BLaER1 (cell line): ENCODE measurements around the gene ACOX3.

Experiments used
- H3K27ac ChIP-seq: shearing (Covaris generic); formaldehyde crosslinking; 2 replicates; pipeline ENCODE4 v1.8.1; 2022
- H3K27me3 ChIP-seq: shearing (Covaris generic); formaldehyde crosslinking; 2 replicates; pipeline ENCODE4 v1.8.1; 2022
- H3K36me3 ChIP-seq: shearing (Covaris generic); formaldehyde crosslinking; 2 replicates; pipeline ENCODE4 v1.8.1; 2022
- H3K4me1 ChIP-seq: shearing (Covaris generic); formaldehyde crosslinking; 2 replicates; pipeline ENCODE4 v1.8.1; 2022
- H3K4me2 ChIP-seq: shearing (Covaris generic); formaldehyde crosslinking; 2 replicates; pipeline ENCODE4 v1.8.1; 2022
- H3K4me3 ChIP-seq: shearing (Covaris generic); formaldehyde crosslinking; 2 replicates; pipeline ENCODE4 v1.8.1; 2022
- H3K9ac ChIP-seq: shearing (Covaris generic); formaldehyde crosslinking; 2 replicates; pipeline ENCODE4 v1.8.1; 2022
- H3K9me3 ChIP-seq: shearing (Covaris generic); formaldehyde crosslinking; 2 replicates; pipeline ENCODE4 v1.8.1; 2022
- H4K20me1 ChIP-seq: shearing (Covaris generic); formaldehyde crosslinking; 2 replicates; pipeline ENCODE4 v1.8.1; 2022
- Cebpa-rat ChIP-seq: shearing (Covaris generic); IDR thresholded peaks from 2 replicates; pipeline ENCODE4 v1.8.1; 2022

ACOX3 gene

GRCh38 chr4:8330821-8331574 lies 109.5 kb downstream of the ACOX3 start:
- Histone ChIP-seq H3K36me3 (no peaks in the 10 kb centered on the region), H3K27me3 (no peaks in the 10 kb centered on the region), H3K4me1 (peaks cover 45% of the 10 kb centered on the region), H3K9me3 (peaks cover 28% of the 10 kb centered on the region), H3K4me2 (peak overlapping the region; percentile 87), H3K9ac (peak overlapping the region; percentile 56), H3K27ac (peak overlapping the region; percentile 70), H4K20me1 (no peaks in the 10 kb centered on the region), H3K4me3 (peak overlapping the region; percentile 25; the same call in 1 of the 2 replicates)
- no peak for TF ChIP-seq Cebpa-rat

GRCh38 chr4:8329859-8330761 lies 110.4 kb downstream of the ACOX3 start:
- Histone ChIP-seq H3K4me3 (no peak overlapping the region), H3K27ac (peak overlapping the region; percentile 70), H3K36me3 (no peaks in the 10 kb centered on the region), H3K9me3 (peaks cover 19% of the 10 kb centered on the region), H3K4me2 (peak overlapping the region; percentile 87), H4K20me1 (no peaks in the 10 kb centered on the region), H3K27me3 (no peaks in the 10 kb centered on the region), H3K4me1 (peaks cover 45% of the 10 kb centered on the region), H3K9ac (peak overlapping the region; percentile 56; the same call in 1 of the 2 replicates)
- TF ChIP-seq Cebpa-rat = no peak

- Histone ChIP-seq H3K27me3 (no peaks in the 10 kb centered on the region), H3K4me2 (peak overlapping the region; percentile 87), H3K9ac (no peak overlapping the region), H3K4me1 (peaks cover 45% of the 10 kb centered on the region), H3K27ac (peak overlapping the region; percentile 70; the same call in 1 of the 2 replicates), H3K4me3 (no peak overlapping the region), H3K36me3 (no peaks in the 10 kb centered on the region), H4K20me1 (no peaks in the 10 kb centered on the region), H3K9me3 (peaks cover 13% of the 10 kb centered on the region)
- no peak for TF ChIP-seq Cebpa-rat
Observed at GRCh38 chr4:8329560-8329858, 111.0 kb downstream of the ACOX3 start.

GRCh38 chr4:8328866-8329559 lies 111.5 kb downstream of the ACOX3 start:
- Histone ChIP-seq H4K20me1 (no peaks in the 10 kb centered on the region), H3K4me1 (peaks cover 45% of the 10 kb centered on the region), H3K9me3 (peaks cover 12% of the 10 kb centered on the region), H3K36me3 (no peaks in the 10 kb centered on the region), H3K9ac (no peak overlapping the region), H3K4me3 (no peak overlapping the region), H3K27me3 (no peaks in the 10 kb centered on the region), H3K4me2 (peak overlapping the region; percentile 87), H3K27ac (0 out of 2 replicates have a peak overlapping the region, but pooled peaks have one; percentile 70)
- TF ChIP-seq Cebpa-rat = no peak

- no peaks in the 10 kb centered on the region for H3K36me3 ChIP-seq
- H3K9ac ChIP-seq = no peak overlapping the region
- H3K27me3 ChIP-seq = no peaks in the 10 kb centered on the region
- peaks cover 12% of the 10 kb centered on the region for H3K9me3 ChIP-seq
- TF ChIP-seq Cebpa-rat = no peak
- H3K4me3 ChIP-seq = no peak overlapping the region
- 0 out of 2 replicates have a peak overlapping the region, but pooled peaks have one; percentile 87 for H3K4me2 ChIP-seq
- H3K27ac ChIP-seq = no peak overlapping the region
- H4K20me1 ChIP-seq = no peaks in the 10 kb centered on the region
- peaks cover 45% of the 10 kb centered on the region for H3K4me1 ChIP-seq
Observed at GRCh38 chr4:8328456-8328855, 112.1 kb downstream of the ACOX3 start.

GRCh38 chr4:8326206-8326605 lies 114.3 kb downstream of the ACOX3 start:
- Histone ChIP-seq H3K36me3 (no peaks in the 10 kb centered on the region), H3K4me2 (no peak overlapping the region), H3K9me3 (peaks cover 12% of the 10 kb centered on the region), H3K27ac (no peak overlapping the region), H3K4me1 (peaks cover 30% of the 10 kb centered on the region), H3K9ac (no peak overlapping the region), H4K20me1 (no peaks in the 10 kb centered on the region), H3K4me3 (no peak overlapping the region), H3K27me3 (no peaks in the 10 kb centered on the region)
- TF ChIP-seq Cebpa-rat = no peak

- no peak overlapping the region for H3K27ac ChIP-seq
- no peaks in the 10 kb centered on the region for H4K20me1 ChIP-seq
- peaks cover 12% of the 10 kb centered on the region for H3K9me3 ChIP-seq
- no peaks in the 10 kb centered on the region for H3K36me3 ChIP-seq
- H3K27me3 ChIP-seq = no peaks in the 10 kb centered on the region
- H3K4me2 ChIP-seq = no peak overlapping the region
- H3K4me3 ChIP-seq = no peak overlapping the region
- no peak overlapping the region for H3K9ac ChIP-seq
- peaks cover 25% of the 10 kb centered on the region for H3K4me1 ChIP-seq
- no peak for TF ChIP-seq Cebpa-rat
Observed at GRCh38 chr4:8325291-8325973, 115.1 kb downstream of the ACOX3 start.

GRCh38 chr4:8324640-8325239 lies 115.8 kb downstream of the ACOX3 start:
- TF ChIP-seq Cebpa-rat = no peak
- no peak overlapping the region for H3K9ac ChIP-seq
- H3K27ac ChIP-seq = no peak overlapping the region
- peaks cover 25% of the 10 kb centered on the region for H3K4me1 ChIP-seq
- no peaks in the 10 kb centered on the region for H4K20me1 ChIP-seq
- H3K4me2 ChIP-seq = no peak overlapping the region
- H3K4me3 ChIP-seq = no peak overlapping the region
- no peaks in the 10 kb centered on the region for H3K27me3 ChIP-seq
- no peaks in the 10 kb centered on the region for H3K36me3 ChIP-seq
- H3K9me3 ChIP-seq = peaks cover 12% of the 10 kb centered on the region
